Loucy (cell line): ENCODE measurements around the gene ACER2.

Experiments used
- H2AFZ ChIP-seq: fragments of 200-600 bp; sonication (generic); 2 replicates; pipeline ENCODE4 v1.6.0; 2016; ENCODE audit warnings: antibody characterized with exemption, mild to moderate bottlenecking, low read length, moderate library complexity
- H3F3A ChIP-seq: fragments of 200-600 bp; 2 replicates; pipeline ENCODE4 v1.6.0; 2016; ENCODE audit warnings: antibody characterized with exemption, low read depth, mild to moderate bottlenecking
- H3K27me3 ChIP-seq: fragments of 200-600 bp; sonication (generic); 2 replicates; pipeline ENCODE4 v1.6.1; 2014; ENCODE audit warnings: low read length, mild to moderate bottlenecking; ENCODE audit not compliant: insufficient read depth, poor library complexity, severe bottlenecking
- H3K36me3 ChIP-seq: fragments of 200-600 bp; sonication (generic); 2 replicates; pipeline ENCODE4 v1.6.1; 2016; ENCODE audit warnings: low read length; ENCODE audit not compliant: insufficient read depth
- H3K4me1 ChIP-seq: fragments of 200-600 bp; sonication (generic); 2 replicates; pipeline ENCODE4 v1.5.1; 2014; ENCODE audit warnings: low read length, mild to moderate bottlenecking; ENCODE audit not compliant: insufficient read depth, poor library complexity, severe bottlenecking
- H3K4me2 ChIP-seq: fragments of 200-600 bp; sonication (generic); 2 replicates; pipeline ENCODE4 v1.6.0; 2014; ENCODE audit warnings: antibody characterized with exemption, low read length, low read depth, mild to moderate bottlenecking; ENCODE audit not compliant: poor library complexity, severe bottlenecking
- H3K4me3 ChIP-seq: fragments of 200-600 bp; sonication (generic); 2 replicates; pipeline ENCODE4 v1.5.1; 2014; ENCODE audit warnings: low read length, mild to moderate bottlenecking, mixed read lengths; ENCODE audit not compliant: poor library complexity, severe bottlenecking
- H3K79me2 ChIP-seq: fragments of 200-600 bp; sonication (generic); 2 replicates; pipeline ENCODE4 v1.6.1; 2014; ENCODE audit warnings: low read length; ENCODE audit not compliant: insufficient read depth
- H3K9ac ChIP-seq: fragments of 200-600 bp; sonication (generic); 2 replicates; pipeline ENCODE4 v1.6.0; 2014; ENCODE audit warnings: mild to moderate bottlenecking, low read depth, low read length, moderate library complexity; ENCODE audit not compliant: poor library complexity, severe bottlenecking
- H3K9me2 ChIP-seq: fragments of 200-600 bp; sonication (generic); replicated peaks from 2 replicates; pipeline ENCODE4 v1.6.1; 2016; ENCODE audit warnings: low read depth, low read length, mixed read lengths
- H3K9me3 ChIP-seq: fragments of 200-600 bp; sonication (generic); 2 replicates; pipeline ENCODE4 v1.6.1; 2014; ENCODE audit warnings: mild to moderate bottlenecking, antibody characterized with exemption, low read length, low read depth; ENCODE audit not compliant: insufficient read depth
- H4K20me1 ChIP-seq: fragments of 200-600 bp; sonication (generic); 2 replicates; pipeline ENCODE4 v1.6.0; 2014; ENCODE audit warnings: antibody characterized with exemption, low read length, mild to moderate bottlenecking; ENCODE audit not compliant: insufficient read depth, poor library complexity, severe bottlenecking
- EZH2phosphoT487 ChIP-seq: fragments of 200-600 bp; IDR thresholded peaks from 2 replicates; pipeline ENCODE4 v1.6.1; 2018; ENCODE audit warnings: antibody characterized with exemption, mild to moderate bottlenecking, moderate library complexity, borderline replicate concordance
- TF ChIP-seq, protein P1 (sequence below): fragments of 200-600 bp; sonication (generic); conservative IDR thresholded peaks from 2 replicates; pipeline ENCODE4 v1.5.1; 2014; ENCODE audit warnings: mild to moderate bottlenecking, antibody characterized with exemption, low read length

ACER2 gene

DNA sequence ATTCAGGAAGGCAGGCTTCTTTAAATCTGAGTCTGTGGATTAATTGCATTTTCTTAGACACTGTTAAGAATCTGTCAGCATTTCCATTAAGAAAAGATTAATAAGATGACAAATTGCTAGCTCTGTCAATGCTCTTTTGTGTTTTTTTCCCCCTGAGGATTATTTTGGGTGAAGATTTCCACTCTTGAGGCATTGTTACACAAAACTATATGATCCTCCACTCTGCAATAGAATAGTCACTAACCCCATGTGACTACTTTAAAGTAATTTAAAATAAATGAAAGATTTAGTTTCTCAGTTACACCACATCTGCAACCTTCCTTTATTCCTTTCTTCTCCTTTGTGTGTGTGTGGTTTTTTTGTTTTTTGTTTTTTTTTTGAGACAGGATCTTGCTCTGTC, 82.0 kb downstream of the ACER2 start:
- Histone ChIP-seq H3K79me2 (no peaks in the 10 kb centered on the region), H3K9me2 (no peaks in the 10 kb centered on the region), H3K4me3 (no peak overlapping the region), H3K9ac (no peak overlapping the region), H3K4me1 (no peaks in the 10 kb centered on the region), H4K20me1 (no peaks in the 10 kb centered on the region), H3K4me2 (no peak overlapping the region), H3K27me3 (no peaks in the 10 kb centered on the region), H3K36me3 (no peaks in the 10 kb centered on the region), H2AFZ (no peak overlapping the region), H3K9me3 (no peaks in the 10 kb centered on the region), H3F3A (no peaks in the 10 kb centered on the region)
- TF ChIP-seq, protein P1, sequence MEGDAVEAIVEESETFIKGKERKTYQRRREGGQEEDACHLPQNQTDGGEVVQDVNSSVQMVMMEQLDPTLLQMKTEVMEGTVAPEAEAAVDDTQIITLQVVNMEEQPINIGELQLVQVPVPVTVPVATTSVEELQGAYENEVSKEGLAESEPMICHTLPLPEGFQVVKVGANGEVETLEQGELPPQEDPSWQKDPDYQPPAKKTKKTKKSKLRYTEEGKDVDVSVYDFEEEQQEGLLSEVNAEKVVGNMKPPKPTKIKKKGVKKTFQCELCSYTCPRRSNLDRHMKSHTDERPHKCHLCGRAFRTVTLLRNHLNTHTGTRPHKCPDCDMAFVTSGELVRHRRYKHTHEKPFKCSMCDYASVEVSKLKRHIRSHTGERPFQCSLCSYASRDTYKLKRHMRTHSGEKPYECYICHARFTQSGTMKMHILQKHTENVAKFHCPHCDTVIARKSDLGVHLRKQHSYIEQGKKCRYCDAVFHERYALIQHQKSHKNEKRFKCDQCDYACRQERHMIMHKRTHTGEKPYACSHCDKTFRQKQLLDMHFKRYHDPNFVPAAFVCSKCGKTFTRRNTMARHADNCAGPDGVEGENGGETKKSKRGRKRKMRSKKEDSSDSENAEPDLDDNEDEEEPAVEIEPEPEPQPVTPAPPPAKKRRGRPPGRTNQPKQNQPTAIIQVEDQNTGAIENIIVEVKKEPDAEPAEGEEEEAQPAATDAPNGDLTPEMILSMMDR, result no peak
- TF ChIP-seq EZH2phosphoT487, result no peak

- no peaks in the 10 kb centered on the region for H3K4me1 ChIP-seq
- no peaks in the 10 kb centered on the region for H4K20me1 ChIP-seq
- H3K36me3 ChIP-seq, result no peaks in the 10 kb centered on the region
- no peak overlapping the region for H3K4me3 ChIP-seq
- no peaks in the 10 kb centered on the region for H3K27me3 ChIP-seq
- no peak overlapping the region for H3K9ac ChIP-seq
- H3K9me2 ChIP-seq, result no peaks in the 10 kb centered on the region
- H3K79me2 ChIP-seq, result no peaks in the 10 kb centered on the region
- no peak overlapping the region for H3K4me2 ChIP-seq
- H3F3A ChIP-seq, result no peaks in the 10 kb centered on the region
- peak overlapping the region; percentile 37 for H2AFZ ChIP-seq
- no peaks in the 10 kb centered on the region for H3K9me3 ChIP-seq
- TF ChIP-seq, protein P1, result no peak
- TF ChIP-seq EZH2phosphoT487, result no peak
Measured at GRCh38 chr9:19492775-19493173, 84.0 kb downstream of the ACER2 start.

GRCh38 chr9:19493174-19493811, 84.5 kb downstream of the ACER2 start:
- Histone ChIP-seq H4K20me1 (no peaks in the 10 kb centered on the region), H3K9me2 (no peaks in the 10 kb centered on the region), H3K9ac (no peak overlapping the region), H3K4me1 (peaks cover 4% of the 10 kb centered on the region), H3F3A (no peaks in the 10 kb centered on the region), H3K79me2 (no peaks in the 10 kb centered on the region), H3K4me2 (no peak overlapping the region), H3K27me3 (no peaks in the 10 kb centered on the region), H2AFZ (peak overlapping the region; percentile 37; the same call in 1 of the 2 replicates), H3K4me3 (no peak overlapping the region), H3K9me3 (no peaks in the 10 kb centered on the region), H3K36me3 (no peaks in the 10 kb centered on the region)
- TF ChIP-seq, protein P1, result peak; percentile 86
- TF ChIP-seq EZH2phosphoT487, result no peak
